Choroid plexus epithelial cell (primary cell): Measurements from ENCODE around the gene VEZT.
A peak's percentile ranks its signal among the peaks of the same experiment; 100 is the strongest.
"Not testable (repeated sequence)": the region's sequence is repeated elsewhere in the genome, so short reads cannot be mapped to it uniquely, and the experiment has no call there.

Experiments used
- DNase-seq: peaks from one replicate; pipeline ENCODE4 v3.0.0-alpha.2; 2010; ENCODE audit warnings: low read depth
- H3K4me3 ChIP-seq: 2 replicates; pipeline ENCODE4 v1.5.1; 2011; ENCODE audit warnings: low read depth, mild to moderate bottlenecking, control low read depth, low read length, moderate library complexity
- CTCF ChIP-seq: conservative IDR thresholded peaks from 2 replicates; pipeline ENCODE4 v1.5.1; 2011; ENCODE audit warnings: low read depth, mild to moderate bottlenecking, control low read depth, inconsistent platforms, low read length, moderate library complexity

Gene VEZT

GRCh38 chr12:95316798-95317197 lies 99.2 kb downstream of the VEZT start:
- peak; percentile 38 for DNase-seq
- H3K4me3 ChIP-seq, result no peak overlapping the region
- no peak for TF ChIP-seq CTCF

GRCh38 chr12:95318071-95318545 lies 100.5 kb downstream of the VEZT start:
- no peak for TF ChIP-seq CTCF
- no peak overlapping the region for H3K4me3 ChIP-seq
- peak; percentile 89 for DNase-seq

- no peak for TF ChIP-seq CTCF
- peak; percentile 84 for DNase-seq
- H3K4me3 ChIP-seq, result no peak overlapping the region
Measured at GRCh38 chr12:95319694-95320331, 102.2 kb downstream of the VEZT start.

GRCh38 chr12:95321516-95322246 lies 104.1 kb downstream of the VEZT start:
- no peak for DNase-seq
- H3K4me3 ChIP-seq, result no peak overlapping the region
- TF ChIP-seq CTCF, result no peak

GRCh38 chr12:95322326-95322725 lies 104.7 kb downstream of the VEZT start:
- no peak for TF ChIP-seq CTCF
- DNase-seq, result peak; percentile 37
- H3K4me3 ChIP-seq, result no peak overlapping the region

- H3K4me3 ChIP-seq, result no peak overlapping the region
- no peak for DNase-seq
- no peak for TF ChIP-seq CTCF
Measured at GRCh38 chr12:95323212-95323611, 105.6 kb downstream of the VEZT start.

- peak; percentile 19 for DNase-seq
- H3K4me3 ChIP-seq, result not testable (repeated sequence)
Measured at GRCh38 chr12:95324246-95324645, 106.6 kb downstream of the VEZT start.
